RWPE1 (cell line): Measurements from ENCODE around the gene CCDC197.

ENCODE experiments used
- CTCF ChIA-PET: fragments of 350-600 bp; sonication (Branson Sonifier 250); formaldehyde crosslinking; extraction: SDS; loops from one replicate; lab custom pipeline; 2021; lab: Yijun Ruan, JAX
- POLR2A ChIA-PET: fragments of 400-600 bp; formaldehyde crosslinking; extraction: SDS; loops from one replicate; lab custom pipeline; 2020; ENCODE audit warnings: antibody characterized with exemption; ENCODE audit not compliant: low non-redundant PET; lab: Yijun Ruan, JAX
- DNase-seq: peaks from one replicate; pipeline ENCODE4 v3.0.0; 2012; ENCODE audit warnings: low spot score
- H3K27ac ChIP-seq: fragments of 450-650 bp; 2 replicates; pipeline ENCODE4 v1.5.1; 2017
- CTCF ChIP-seq: fragments of 450-650 bp; conservative IDR thresholded peaks from 2 replicates; pipeline ENCODE4 v1.5.1; 2017; ENCODE audit warnings: low read depth, mild to moderate bottlenecking

CCDC197 gene

GRCh38 chr14:94001501-94002396, 4.6 kb downstream of the CCDC197 start:
- no peak overlapping the region for H3K27ac ChIP-seq
- peak; percentile 93 for TF ChIP-seq CTCF
- CTCF ChIA-PET: interaction anchor here (0.6 to 3.6 kb wide), 8 partner anchors 16 to 347 kb away, joined by 3 to 39 read pairs (median 4); no protein-coding TSS in a partner anchor
- DNase-seq: peak; percentile 67
- POLR2A ChIA-PET: interaction anchor here (0.9 kb wide), 1 partner anchor 62 kb away, joined by 3 read pairs; no protein-coding TSS in a partner anchor

- CTCF ChIA-PET: interaction anchor here (0.6 to 1.8 kb wide), 4 partner anchors 9 to 1709 kb away, joined by 3 to 6 read pairs (median 3); no protein-coding TSS in a partner anchor
- TF ChIP-seq CTCF: no peak
- POLR2A ChIA-PET: no interaction called here
- DNase-seq: no peak
- H3K27ac ChIP-seq: no peak overlapping the region
These were observed 6.3 kb downstream of the CCDC197 start for GRCh38 chr14:94003397-94003796.

GRCh38 chr14:94004015-94004414, 6.9 kb downstream of the CCDC197 start:
- no peak overlapping the region for H3K27ac ChIP-seq
- TF ChIP-seq CTCF: no peak
- ChIA-PET CTCF (interaction anchor here (0.6 to 1.8 kb wide), 3 partner anchors 9 to 64 kb away, joined by 3 to 6 read pairs (median 3); no protein-coding TSS in a partner anchor), POLR2A (no interaction called here)
- no peak for DNase-seq

GRCh38 chr14:94005324-94006073, 8.4 kb downstream of the CCDC197 start:
- ChIA-PET POLR2A (no interaction called here), CTCF (interaction anchor here (0.7 kb wide), 1 partner anchor 274 kb away, joined by 3 read pairs; no protein-coding TSS in a partner anchor)
- DNase-seq: no peak
- TF ChIP-seq CTCF: no peak
- H3K27ac ChIP-seq: no peak overlapping the region

- POLR2A ChIA-PET: no interaction called here
- no peak overlapping the region for H3K27ac ChIP-seq
- no peak for DNase-seq
- no peak for TF ChIP-seq CTCF
- CTCF ChIA-PET: no interaction called here
These were observed 11.1 kb downstream of the CCDC197 start for GRCh38 chr14:94008234-94008633.

GRCh38 chr14:94009767-94010166, 12.7 kb downstream of the CCDC197 start:
- POLR2A ChIA-PET: no interaction called here
- DNase-seq: peak; percentile 73
- CTCF ChIA-PET: interaction anchor here (0.6 kb wide), 1 partner anchor 156 kb away, joined by 3 read pairs; no protein-coding TSS in a partner anchor
- peak overlapping the region; percentile 34 for H3K27ac ChIP-seq
- no peak for TF ChIP-seq CTCF
